ENCODE results near the gene THSD4. TPM values are rescaled to one million over a fixed set of nuclear protein-coding genes. Genes with fewer than 3 reads are reported as not detected.
"Not testable (repeated sequence)": the region's sequence is repeated elsewhere in the genome, so short reads cannot be mapped to it uniquely, and the experiment has no call there.

THSD4 gene
- total RNA-seq, 1 donor from 2014 or later, result 1.4 TPM

- TF ChIP-seq CTCF (conservative IDR thresholded peaks at IDR 0.05), result no peak
- H3K27me3 Mint-ChIP-seq (ENCODE audit: low read depth), result no peaks in the 10 kb centered on the region
- no peak overlapping the region for H3K27ac Mint-ChIP-seq (ENCODE audit: unreplicated experiment)
- H3K9me3 Mint-ChIP-seq, result no peaks in the 10 kb centered on the region
- peaks cover 4% of the 10 kb centered on the region for H3K4me1 Mint-ChIP-seq
- no peak overlapping the region for H3K4me3 Mint-ChIP-seq
- no peak for DNase-seq (ENCODE audit: low read depth, low spot score)
- H3K36me3 Mint-ChIP-seq (ENCODE audit: low read depth), result no peaks in the 10 kb centered on the region
Observed at GRCh38 chr15:71364117-71364584, 248.9 kb downstream of the THSD4 start.

GRCh38 chr15:71366522-71366921 lies 251.3 kb downstream of the THSD4 start:
- peaks cover 3% of the 10 kb centered on the region for H3K9me3 Mint-ChIP-seq
- no peak for TF ChIP-seq CTCF (conservative IDR thresholded peaks at IDR 0.05)
- H3K4me3 Mint-ChIP-seq, result no peak overlapping the region
- H3K27ac Mint-ChIP-seq (ENCODE audit: unreplicated experiment), result no peak overlapping the region
- H3K4me1 Mint-ChIP-seq, result peaks cover 4% of the 10 kb centered on the region
- DNase-seq (ENCODE audit: low read depth, low spot score), result no peak
- H3K27me3 Mint-ChIP-seq (ENCODE audit: low read depth), result peaks cover 6% of the 10 kb centered on the region
- H3K36me3 Mint-ChIP-seq (ENCODE audit: low read depth), result no peaks in the 10 kb centered on the region

GRCh38 chr15:71366926-71367325 lies 251.7 kb downstream of the THSD4 start:
- Mint-ChIP-seq H3K9me3 (peaks cover 3% of the 10 kb centered on the region), H3K27ac (ENCODE audit: unreplicated experiment) (no peak overlapping the region), H3K36me3 (ENCODE audit: low read depth) (no peaks in the 10 kb centered on the region), H3K27me3 (ENCODE audit: low read depth) (peaks cover 6% of the 10 kb centered on the region), H3K4me3 (no peak overlapping the region), H3K4me1 (peaks cover 4% of the 10 kb centered on the region)
- DNase-seq (ENCODE audit: low read depth, low spot score), result no peak
- TF ChIP-seq CTCF (conservative IDR thresholded peaks at IDR 0.05), result no peak

GRCh38 chr15:71367737-71368136 lies 252.5 kb downstream of the THSD4 start:
- H3K4me3 Mint-ChIP-seq; H3K27ac Mint-ChIP-seq (ENCODE audit: unreplicated experiment); H3K36me3 Mint-ChIP-seq (ENCODE audit: low read depth); H3K9me3 Mint-ChIP-seq; H3K4me1 Mint-ChIP-seq; H3K27me3 Mint-ChIP-seq (ENCODE audit: low read depth); DNase-seq (ENCODE audit: low read depth, low spot score): not testable (repeated sequence)

GRCh38 chr15:71372769-71373168 lies 257.5 kb downstream of the THSD4 start:
- H3K4me3 Mint-ChIP-seq; H3K9me3 Mint-ChIP-seq; H3K27me3 Mint-ChIP-seq (ENCODE audit: low read depth); H3K27ac Mint-ChIP-seq (ENCODE audit: unreplicated experiment); DNase-seq (ENCODE audit: low read depth, low spot score); H3K36me3 Mint-ChIP-seq (ENCODE audit: low read depth); H3K4me1 Mint-ChIP-seq: not testable (repeated sequence)

- DNase-seq (ENCODE audit: low read depth, low spot score), result no peak
- no peak overlapping the region for H3K4me3 Mint-ChIP-seq
Observed at GRCh38 chr15:71373917-71374316, 258.6 kb downstream of the THSD4 start.

More at GRCh38 chr15:71373917-71374316, 258.6 kb downstream of the THSD4 start:
- H3K4me1 Mint-ChIP-seq, result peaks cover 4% of the 10 kb centered on the region
- H3K9me3 Mint-ChIP-seq, result peaks cover 3% of the 10 kb centered on the region
- no peak overlapping the region for H3K27ac Mint-ChIP-seq (ENCODE audit: unreplicated experiment)
- H3K27me3 Mint-ChIP-seq (ENCODE audit: low read depth), result peaks cover 6% of the 10 kb centered on the region
- no peak for TF ChIP-seq CTCF (conservative IDR thresholded peaks at IDR 0.05)
- no peaks in the 10 kb centered on the region for H3K36me3 Mint-ChIP-seq (ENCODE audit: low read depth)
